HEK293 (cell line): Measurements from ENCODE around the gene CTXN3.

ENCODE experiments used
- CTCF ChIA-PET: fragments of 350-600 bp; formaldehyde crosslinking; extraction: SDS; loops from one replicate; lab custom pipeline; 2021; ENCODE audit warnings: antibody characterized with exemption; lab: Yijun Ruan, JAX
- POLR2A ChIA-PET: fragments of 300-600 bp; formaldehyde crosslinking; extraction: SDS; loops from one replicate; lab custom pipeline; 2020; ENCODE audit warnings: antibody characterized with exemption, inconsistent platforms; lab: Yijun Ruan, JAX
- H3K27ac ChIP-seq: fragments of 200-500 bp; sonication (Bioruptor generic); 2 replicates; pipeline ENCODE4 v1.5.1; 2014; ENCODE audit warnings: low read depth, low read length, control low read depth, inconsistent platforms; ENCODE audit errors: extremely low read depth
- H3K36me3 ChIP-seq, 2 experiments: fragments of 200-500 bp in 1 of 2; sonication (Bioruptor generic) in 1 of 2; 1 replicate in 1 of 2; 2 replicates in 1 of 2; pipeline ENCODE4 v1.5.1; 2014 to 2017; ENCODE audit warnings: inconsistent platforms in 2 of 2, low read length in 2 of 2; ENCODE audit not compliant: control insufficient read depth in 2 of 2, insufficient read depth in 1 of 2
- H3K4me1 ChIP-seq: fragments of 200-500 bp; sonication (Bioruptor generic); 2 replicates; pipeline ENCODE4 v1.5.1; 2014; ENCODE audit warnings: mild to moderate bottlenecking, low read length, inconsistent platforms; ENCODE audit not compliant: control insufficient read depth, insufficient read depth
- H3K4me3 ChIP-seq: 2 replicates; pipeline ENCODE4 v1.5.1; 2011; ENCODE audit warnings: low read depth, mild to moderate bottlenecking, control low read depth, low read length, moderate library complexity
- H3K9me3 ChIP-seq: fragments of 200-500 bp; sonication (Bioruptor generic); 2 replicates; pipeline ENCODE4 v1.5.1; 2014; ENCODE audit warnings: low read depth, low read length, inconsistent platforms; ENCODE audit not compliant: control insufficient read depth, insufficient read depth
- GFI1B ChIP-seq: fragments of 450-650 bp; formaldehyde crosslinking; IDR thresholded peaks from 2 replicates; pipeline ENCODE4 v1.5.1; 2016; ENCODE audit warnings: missing biosample characterization, missing genetic modification characterization
- GLI2 ChIP-seq: fragments of 450-650 bp; formaldehyde crosslinking; IDR thresholded peaks from 2 replicates; pipeline ENCODE4; 2017; ENCODE audit warnings: missing biosample characterization, missing genetic modification characterization, low read depth, borderline replicate concordance
- GLIS1 ChIP-seq: fragments of 450-650 bp; formaldehyde crosslinking; IDR thresholded peaks from 2 replicates; pipeline ENCODE4 v1.5.1; 2016; ENCODE audit warnings: missing biosample characterization, missing genetic modification characterization
- HOXC10 ChIP-seq: sonication (generic); formaldehyde crosslinking; IDR thresholded peaks from 2 replicates; pipeline ENCODE4 v1.8.1; 2023; ENCODE audit warnings: mild to moderate bottlenecking, missing genetic modification reagents
- MYNN ChIP-seq: fragments of 450-650 bp; formaldehyde crosslinking; IDR thresholded peaks from 2 replicates; pipeline ENCODE4 v1.5.1; 2016; ENCODE audit warnings: missing biosample characterization, missing genetic modification characterization, borderline replicate concordance
- OVOL3 ChIP-seq: fragments of 450-650 bp; formaldehyde crosslinking; IDR thresholded peaks from 2 replicates; pipeline ENCODE4 v1.5.1; 2016; ENCODE audit warnings: missing biosample characterization, missing genetic modification characterization
- PRDM1 ChIP-seq: fragments of 450-650 bp; formaldehyde crosslinking; IDR thresholded peaks from 2 replicates; pipeline ENCODE4; 2016; ENCODE audit warnings: missing biosample characterization, missing genetic modification characterization
- YY2 ChIP-seq: fragments of 450-650 bp; formaldehyde crosslinking; IDR thresholded peaks from 2 replicates; pipeline ENCODE4 v1.5.1; 2016; ENCODE audit warnings: missing biosample characterization, missing genetic modification characterization
- ZBTB1 ChIP-seq: fragments of 450-650 bp; formaldehyde crosslinking; IDR thresholded peaks from 2 replicates; pipeline ENCODE4 v1.5.1; 2016; ENCODE audit warnings: missing biosample characterization, missing genetic modification characterization
- ZBTB17 ChIP-seq: fragments of 450-650 bp; formaldehyde crosslinking; IDR thresholded peaks from 2 replicates; pipeline ENCODE4 v1.5.1; 2016; ENCODE audit warnings: missing biosample characterization, missing genetic modification characterization
- ZBTB48 ChIP-seq: fragments of 450-650 bp; formaldehyde crosslinking; IDR thresholded peaks from 2 replicates; pipeline ENCODE4 v1.5.1; 2016; ENCODE audit warnings: missing biosample characterization, missing genetic modification characterization
- ZNF10 ChIP-seq: fragments of 450-650 bp; formaldehyde crosslinking; IDR thresholded peaks from 2 replicates; pipeline ENCODE4 v1.5.1; 2017; ENCODE audit warnings: missing biosample characterization, missing genetic modification characterization
- ZNF114 ChIP-seq: fragments of 450-650 bp; formaldehyde crosslinking; IDR thresholded peaks from 2 replicates; pipeline ENCODE4 v1.5.0; 2017; ENCODE audit warnings: missing biosample characterization, missing genetic modification characterization
- ZNF2 ChIP-seq: fragments of 450-650 bp; formaldehyde crosslinking; IDR thresholded peaks from 2 replicates; pipeline ENCODE4 v1.5.1; 2016; ENCODE audit warnings: missing biosample characterization, missing genetic modification characterization
- ZNF354C ChIP-seq: fragments of 450-650 bp; formaldehyde crosslinking; IDR thresholded peaks from 2 replicates; pipeline ENCODE4 v1.5.1; 2016; ENCODE audit warnings: missing biosample characterization, missing genetic modification characterization, low read depth, borderline replicate concordance
- ZNF449 ChIP-seq: fragments of 450-650 bp; formaldehyde crosslinking; IDR thresholded peaks from 2 replicates; pipeline ENCODE4 v1.5.1; 2017; ENCODE audit warnings: missing biosample characterization, mild to moderate bottlenecking, missing genetic modification characterization, moderate library complexity
- ZNF544 ChIP-seq: fragments of 450-650 bp; formaldehyde crosslinking; IDR thresholded peaks from 2 replicates; pipeline ENCODE4 v1.5.0; 2017; ENCODE audit warnings: missing biosample characterization, missing genetic modification characterization
- ZNF670 ChIP-seq: fragments of 450-650 bp; formaldehyde crosslinking; IDR thresholded peaks from 2 replicates; pipeline ENCODE4 v1.5.1; 2016; ENCODE audit warnings: missing biosample characterization, missing genetic modification characterization, low read depth
- ZNF76 ChIP-seq: fragments of 450-650 bp; formaldehyde crosslinking; IDR thresholded peaks from 2 replicates; pipeline ENCODE4; 2016; ENCODE audit warnings: low read depth, missing biosample characterization, missing genetic modification characterization, borderline replicate concordance
- ZNF830 ChIP-seq: fragments of 450-650 bp; IDR thresholded peaks from 2 replicates; pipeline ENCODE4 v1.5.0; 2018; ENCODE audit warnings: missing biosample characterization, missing genetic modification characterization, low read depth, mild to moderate bottlenecking, moderate library complexity
- ZNF843 ChIP-seq: fragments of 450-650 bp; formaldehyde crosslinking; IDR thresholded peaks from 2 replicates; pipeline ENCODE4 v1.5.1; 2016; ENCODE audit warnings: missing biosample characterization, missing genetic modification characterization
- TF ChIP-seq, protein P1 (sequence below): fragments of 450-650 bp; formaldehyde crosslinking; IDR thresholded peaks from 2 replicates; pipeline ENCODE4 v1.5.1; 2016; ENCODE audit warnings: missing biosample characterization, missing genetic modification characterization
- TF ChIP-seq, protein P2 (sequence below): fragments of 450-650 bp; formaldehyde crosslinking; IDR thresholded peaks from 2 replicates; pipeline ENCODE4 v1.5.1; 2016; ENCODE audit warnings: missing biosample characterization, missing genetic modification characterization, borderline replicate concordance

Gene CTXN3

GRCh38 chr5:127695346-127695745 lies 46.5 kb downstream of the CTXN3 start:
- Histone ChIP-seq H3K9me3 (no peaks in the 10 kb centered on the region), H3K27ac (no peak overlapping the region), H3K4me3 (no peak overlapping the region), H3K36me3 (no peaks in the 10 kb centered on the region), H3K4me1 (peaks cover 11% of the 10 kb centered on the region)
- POLR2A ChIA-PET, result no interaction called here
- CTCF ChIA-PET, result no interaction called here
- TF ChIP-seq ZNF76 (tag by site-specific recombination) (no peak), GLIS1 (no peak), ZBTB48 (tag by site-specific recombination) (no peak), ZNF843 (tag by site-specific recombination) (no peak), ZBTB1 (no peak)

DNA sequence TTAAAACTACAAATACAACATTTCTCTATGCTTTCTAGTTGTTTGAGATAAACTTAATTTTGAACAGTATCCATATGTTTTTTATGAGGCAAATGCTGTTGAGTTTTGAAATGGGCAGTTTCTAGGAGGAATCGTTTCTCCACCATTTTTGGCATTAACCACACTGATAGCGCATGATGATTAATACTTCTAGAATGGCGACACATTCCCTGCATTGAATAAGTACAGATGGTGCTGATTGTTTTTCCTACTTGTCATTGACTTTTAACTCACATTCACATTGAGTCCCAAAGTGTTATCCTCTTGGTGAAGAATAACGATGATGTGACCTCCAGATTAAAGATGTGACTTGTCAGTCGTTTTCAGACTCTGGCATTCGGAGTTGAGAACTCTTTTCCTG lies 47.8 kb downstream of the CTXN3 start:
- peaks cover 11% of the 10 kb centered on the region for H3K4me1 ChIP-seq
- no peak overlapping the region for H3K4me3 ChIP-seq
- TF ChIP-seq HOXC10 (CRISPR knock-in tag) (no peak), ZNF449 (tag by site-specific recombination) (no peak), ZNF830 (no peak), ZNF354C (tag by site-specific recombination) (no peak), ZNF544 (tag by site-specific recombination) (no peak), ZNF670 (tag by site-specific recombination) (no peak), ZBTB17 (tag by site-specific recombination) (no peak), PRDM1 (no peak), GLI2 (tag by site-specific recombination) (no peak), ZNF10 (no peak), ZNF114 (tag by site-specific recombination) (no peak), ZNF2 (tag by site-specific recombination) (no peak), GFI1B (tag by site-specific recombination) (no peak), YY2 (tag by site-specific recombination) (no peak), MYNN (tag by site-specific recombination) (no peak), OVOL3 (tag by site-specific recombination) (no peak)
- TF ChIP-seq, protein P1, sequence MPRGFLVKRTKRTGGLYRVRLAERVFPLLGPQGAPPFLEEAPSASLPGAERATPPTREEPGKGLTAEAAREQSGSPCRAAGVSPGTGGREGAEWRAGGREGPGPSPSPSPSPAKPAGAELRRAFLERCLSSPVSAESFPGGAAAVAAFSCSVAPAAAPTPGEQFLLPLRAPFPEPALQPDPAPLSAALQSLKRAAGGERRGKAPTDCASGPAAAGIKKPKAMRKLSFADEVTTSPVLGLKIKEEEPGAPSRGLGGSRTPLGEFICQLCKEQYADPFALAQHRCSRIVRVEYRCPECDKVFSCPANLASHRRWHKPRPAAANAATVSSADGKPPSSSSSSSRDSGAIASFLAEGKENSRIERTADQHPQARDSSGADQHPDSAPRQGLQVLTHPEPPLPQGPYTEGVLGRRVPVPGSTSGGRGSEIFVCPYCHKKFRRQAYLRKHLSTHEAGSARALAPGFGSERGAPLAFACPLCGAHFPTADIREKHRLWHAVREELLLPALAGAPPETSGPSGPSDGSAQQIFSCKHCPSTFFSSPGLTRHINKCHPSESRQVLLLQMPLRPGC (tag by site-specific recombination), result no peak
- TF ChIP-seq, protein P2, sequence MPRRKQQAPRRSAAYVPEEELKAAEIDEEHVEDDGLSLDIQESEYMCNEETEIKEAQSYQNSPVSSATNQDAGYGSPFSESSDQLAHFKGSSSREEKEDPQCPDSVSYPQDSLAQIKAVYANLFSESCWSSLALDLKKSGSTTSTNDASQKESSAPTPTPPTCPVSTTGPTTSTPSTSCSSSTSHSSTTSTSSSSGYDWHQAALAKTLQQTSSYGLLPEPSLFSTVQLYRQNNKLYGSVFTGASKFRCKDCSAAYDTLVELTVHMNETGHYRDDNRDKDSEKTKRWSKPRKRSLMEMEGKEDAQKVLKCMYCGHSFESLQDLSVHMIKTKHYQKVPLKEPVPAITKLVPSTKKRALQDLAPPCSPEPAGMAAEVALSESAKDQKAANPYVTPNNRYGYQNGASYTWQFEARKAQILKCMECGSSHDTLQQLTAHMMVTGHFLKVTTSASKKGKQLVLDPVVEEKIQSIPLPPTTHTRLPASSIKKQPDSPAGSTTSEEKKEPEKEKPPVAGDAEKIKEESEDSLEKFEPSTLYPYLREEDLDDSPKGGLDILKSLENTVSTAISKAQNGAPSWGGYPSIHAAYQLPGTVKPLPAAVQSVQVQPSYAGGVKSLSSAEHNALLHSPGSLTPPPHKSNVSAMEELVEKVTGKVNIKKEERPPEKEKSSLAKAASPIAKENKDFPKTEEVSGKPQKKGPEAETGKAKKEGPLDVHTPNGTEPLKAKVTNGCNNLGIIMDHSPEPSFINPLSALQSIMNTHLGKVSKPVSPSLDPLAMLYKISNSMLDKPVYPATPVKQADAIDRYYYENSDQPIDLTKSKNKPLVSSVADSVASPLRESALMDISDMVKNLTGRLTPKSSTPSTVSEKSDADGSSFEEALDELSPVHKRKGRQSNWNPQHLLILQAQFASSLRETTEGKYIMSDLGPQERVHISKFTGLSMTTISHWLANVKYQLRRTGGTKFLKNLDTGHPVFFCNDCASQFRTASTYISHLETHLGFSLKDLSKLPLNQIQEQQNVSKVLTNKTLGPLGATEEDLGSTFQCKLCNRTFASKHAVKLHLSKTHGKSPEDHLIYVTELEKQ, result no peak
- TF ChIP-seq, all 188 proteins: peak for 0
- Histone ChIP-seq H3K9me3 (no peaks in the 10 kb centered on the region), H3K27ac (no peak overlapping the region), H3K36me3 (no peaks in the 10 kb centered on the region)
- POLR2A ChIA-PET, result no interaction called here
- CTCF ChIA-PET, result no interaction called here
